Measurements from ENCODE around the gene NLRP3.
A peak's percentile ranks its signal among the peaks of the same experiment; 100 is the strongest.
"Not testable (repeated sequence)": the region's sequence is repeated elsewhere in the genome, so short reads cannot be mapped to it uniquely, and the experiment has no call there.

The NLRP3 gene

GRCh38 chr1:247474367-247474766 lies 58.4 kb downstream of the NLRP3 start:
- DNase-seq, result no peak

- no peak for DNase-seq
Observed at GRCh38 chr1:247475793-247476192, 59.8 kb downstream of the NLRP3 start.

DNA sequence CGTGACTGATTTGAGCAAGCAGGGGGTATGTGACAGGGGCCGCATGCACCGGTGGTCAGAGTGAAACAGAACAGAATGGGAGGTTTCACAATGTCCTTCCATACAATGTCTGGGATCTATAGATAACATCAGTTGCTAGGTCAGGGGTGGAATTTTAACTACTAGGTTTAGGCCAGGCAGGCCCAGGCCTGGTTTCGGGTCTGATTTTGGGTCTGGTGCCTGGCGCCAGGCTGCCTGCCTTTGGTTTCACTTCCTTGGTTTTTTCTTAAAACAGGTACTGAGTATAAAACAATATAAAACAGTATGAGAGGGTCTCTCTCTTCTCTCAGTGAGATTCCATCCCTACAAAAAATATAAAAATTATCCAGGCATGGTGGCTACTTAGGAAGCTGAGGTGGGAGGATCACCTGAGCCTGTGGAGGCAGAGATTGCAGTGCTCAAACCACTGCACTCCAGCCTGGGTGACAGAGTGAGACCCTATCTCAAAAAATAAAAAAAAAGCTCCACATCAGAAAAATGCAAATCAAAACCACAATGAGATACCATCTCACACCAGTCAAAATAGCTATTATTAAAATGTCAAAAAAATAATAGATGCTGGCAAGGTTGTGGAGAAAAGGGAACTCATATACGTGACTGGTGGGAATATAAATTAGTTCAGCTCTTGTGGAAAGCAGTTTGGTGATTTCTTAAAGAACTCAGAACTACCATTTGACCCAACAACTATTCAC lies 60.5 kb downstream of the NLRP3 start:
- not testable (repeated sequence) for DNase-seq

- DNase-seq, result no peak
Observed at GRCh38 chr1:247482747-247483146, 66.8 kb downstream of the NLRP3 start.

DNA sequence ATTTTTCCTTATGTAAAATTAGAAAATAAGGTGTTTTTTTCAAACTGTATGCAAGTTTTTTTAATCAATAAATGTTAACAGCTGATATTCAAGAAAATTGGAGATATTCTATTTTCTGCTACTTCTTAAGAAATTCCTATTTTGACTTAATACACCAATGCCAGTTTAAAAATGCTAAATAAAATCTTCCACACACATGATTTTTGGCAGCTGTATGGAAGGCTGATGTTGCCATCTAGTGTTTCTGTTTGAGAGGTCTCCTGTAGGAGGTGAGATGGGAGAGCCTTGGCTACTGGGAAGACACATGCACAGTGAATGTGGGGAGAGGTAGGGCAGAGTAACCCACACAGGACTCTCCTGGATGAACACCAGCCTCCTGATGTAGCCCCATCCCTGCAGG lies 71.1 kb downstream of the NLRP3 start:
- DNase-seq, result peak; percentile 62

DNA sequence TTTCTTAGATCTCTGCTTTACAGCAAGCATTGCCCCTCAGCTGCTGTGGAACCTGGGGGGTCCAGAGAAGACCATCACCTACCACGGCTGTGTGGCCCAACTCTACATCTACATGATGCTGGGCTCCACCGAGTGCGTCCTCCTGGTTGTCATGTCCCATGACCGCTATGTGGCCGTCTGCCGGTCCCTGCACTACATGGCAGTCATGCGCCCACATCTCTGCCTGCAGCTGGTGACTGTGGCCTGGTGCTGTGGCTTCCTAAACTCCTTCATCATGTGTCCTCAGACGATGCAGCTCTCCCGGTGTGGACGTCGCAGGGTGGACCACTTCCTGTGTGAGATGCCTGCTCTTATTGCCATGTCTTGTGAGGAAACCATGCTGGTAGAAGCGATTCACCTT lies 75.4 kb downstream of the NLRP3 start:
- DNase-seq, result no peak

GRCh38 chr1:247493106-247493505 lies 77.1 kb downstream of the NLRP3 start:
- no peak for DNase-seq

DNA sequence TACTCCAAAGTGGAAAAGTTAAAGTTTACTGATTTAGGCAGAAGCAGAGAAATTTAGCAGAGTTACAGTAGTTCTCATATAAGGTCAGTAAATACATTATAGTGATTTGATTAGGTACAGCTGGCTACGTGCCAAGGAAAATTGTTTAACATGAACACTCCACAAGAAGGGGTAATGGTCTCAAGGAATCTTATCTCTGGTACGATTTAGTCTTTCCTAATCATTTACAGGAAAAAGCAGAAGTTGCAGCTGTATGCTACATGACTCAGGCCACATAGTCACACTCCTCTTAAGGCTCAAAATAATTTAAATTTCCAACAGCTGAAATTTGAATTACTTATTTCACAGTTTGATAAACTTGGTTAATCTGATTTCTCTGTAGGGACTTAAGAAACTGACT lies 78.8 kb downstream of the NLRP3 start:
- no peak for DNase-seq

DNA sequence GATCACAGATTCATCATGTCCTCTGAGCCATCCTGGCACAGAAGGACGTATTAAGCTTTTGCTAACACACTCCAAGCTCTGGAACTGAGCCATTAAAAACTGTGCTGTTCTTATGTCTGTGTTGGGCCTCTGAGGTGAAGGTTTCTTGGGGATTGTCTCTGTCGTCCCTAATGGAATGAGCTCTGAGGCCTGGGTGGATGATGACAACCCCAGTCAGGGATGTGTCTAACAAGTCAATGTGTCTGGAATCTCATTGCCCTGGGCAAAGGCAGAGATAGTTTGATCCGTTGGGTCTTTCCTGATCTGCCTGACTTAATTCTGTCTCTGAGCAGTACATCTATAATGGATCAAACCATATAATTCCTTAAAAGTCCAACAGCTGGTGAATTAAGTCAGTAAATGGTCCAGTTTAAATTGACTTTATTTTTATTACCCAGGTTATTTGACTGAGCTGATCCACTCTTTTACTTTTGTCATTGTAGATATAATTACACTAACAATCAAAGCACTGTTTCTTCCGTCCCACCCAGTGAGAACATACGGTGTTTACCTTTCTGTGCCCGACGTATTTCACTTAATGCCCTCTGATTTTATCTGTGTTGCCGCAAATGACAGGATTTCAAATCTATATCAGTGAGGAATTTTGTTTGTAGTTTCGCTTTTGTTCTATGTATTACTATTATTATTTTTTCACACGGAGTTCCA lies 80.8 kb downstream of the NLRP3 start:
- DNase-seq, result no peak
